HG03097 (cell line): ENCODE results near the gene COL16A1.

ENCODE experiments used
- ATAC-seq: cut with Tn5 transposase; IDR thresholded peaks from one replicate; pipeline ENCODE4 v1.9.1; 2021; ENCODE audit not compliant: unreplicated experiment, low FRiP score

The COL16A1 gene

GRCh38 chr1:31614414-31615005 is 89.3 kb downstream of the COL16A1 start:
- no peak for ATAC-seq

GRCh38 chr1:31609514-31610118 is 94.2 kb downstream of the COL16A1 start:
- ATAC-seq = no peak

GRCh38 chr1:31607360-31607759 is 96.5 kb downstream of the COL16A1 start:
- ATAC-seq = no peak

- ATAC-seq = peak; percentile 85
Observed at GRCh38 chr1:31605908-31606427, 97.8 kb downstream of the COL16A1 start.
